ENCODE results near the gene SURF4.
"Not testable (repeated sequence)": the region's sequence is repeated elsewhere in the genome, so short reads cannot be mapped to it uniquely, and the experiment has no call there.

DNA sequence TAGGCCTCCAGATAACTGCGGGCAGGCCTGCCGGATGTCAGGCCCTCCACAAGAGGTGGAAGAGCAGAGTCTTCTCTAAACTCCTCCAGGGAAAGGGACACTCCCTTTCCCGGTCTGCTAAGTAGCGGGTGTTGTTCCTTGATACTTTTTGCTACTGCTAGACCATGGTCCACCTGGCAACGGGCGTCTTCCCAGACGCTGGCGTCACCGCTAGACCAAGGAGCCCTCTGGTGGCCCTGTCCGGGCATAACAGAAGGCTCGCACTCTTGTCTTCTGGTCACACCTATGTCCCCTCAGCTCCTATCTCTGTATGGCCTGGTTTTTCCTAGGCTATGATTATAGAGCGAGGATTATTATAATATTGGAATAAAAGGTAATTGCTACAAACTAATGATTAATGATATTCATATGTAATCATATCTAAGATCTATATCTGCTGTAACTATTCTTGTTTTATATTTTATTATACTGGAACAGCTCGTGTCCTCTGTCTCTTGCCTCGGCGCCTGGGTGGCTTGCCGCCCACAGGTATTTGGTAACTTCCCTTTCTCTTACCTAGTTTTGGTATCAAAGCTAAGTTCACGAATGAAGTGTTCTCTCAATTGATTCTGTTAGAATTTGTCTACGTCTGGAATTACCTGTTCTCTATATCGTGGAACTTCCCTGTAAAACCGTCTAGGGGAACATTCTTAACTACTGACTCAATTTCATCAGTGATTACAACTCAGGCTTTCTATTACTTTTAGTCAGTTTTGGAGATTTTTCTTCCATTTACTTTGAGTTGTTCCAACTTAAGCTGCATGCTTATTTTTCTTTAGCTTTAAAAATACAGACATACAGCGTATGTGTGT, 46.3 kb downstream of the SURF4 start:
- TF ChIP-seq, protein P1, sequence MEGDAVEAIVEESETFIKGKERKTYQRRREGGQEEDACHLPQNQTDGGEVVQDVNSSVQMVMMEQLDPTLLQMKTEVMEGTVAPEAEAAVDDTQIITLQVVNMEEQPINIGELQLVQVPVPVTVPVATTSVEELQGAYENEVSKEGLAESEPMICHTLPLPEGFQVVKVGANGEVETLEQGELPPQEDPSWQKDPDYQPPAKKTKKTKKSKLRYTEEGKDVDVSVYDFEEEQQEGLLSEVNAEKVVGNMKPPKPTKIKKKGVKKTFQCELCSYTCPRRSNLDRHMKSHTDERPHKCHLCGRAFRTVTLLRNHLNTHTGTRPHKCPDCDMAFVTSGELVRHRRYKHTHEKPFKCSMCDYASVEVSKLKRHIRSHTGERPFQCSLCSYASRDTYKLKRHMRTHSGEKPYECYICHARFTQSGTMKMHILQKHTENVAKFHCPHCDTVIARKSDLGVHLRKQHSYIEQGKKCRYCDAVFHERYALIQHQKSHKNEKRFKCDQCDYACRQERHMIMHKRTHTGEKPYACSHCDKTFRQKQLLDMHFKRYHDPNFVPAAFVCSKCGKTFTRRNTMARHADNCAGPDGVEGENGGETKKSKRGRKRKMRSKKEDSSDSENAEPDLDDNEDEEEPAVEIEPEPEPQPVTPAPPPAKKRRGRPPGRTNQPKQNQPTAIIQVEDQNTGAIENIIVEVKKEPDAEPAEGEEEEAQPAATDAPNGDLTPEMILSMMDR (IDR thresholded peaks at IDR 0.05 in 8 of 11, conservative IDR thresholded peaks at IDR 0.05 in 3 of 11): peak in 9 of 11 experiments; percentile 26 to 68 (median 57)
- TF ChIP-seq POLR2A (IDR thresholded peaks at IDR 0.05): not testable (repeated sequence)
- TF ChIP-seq POLR2AphosphoS5 (IDR thresholded peaks at IDR 0.05): peak in 2 of 3 donors; percentile 13 to 41
